ENCODE results near the gene ESAM.
A peak's percentile ranks its signal among the peaks of the same experiment; 100 is the strongest.

The ESAM gene

DNA sequence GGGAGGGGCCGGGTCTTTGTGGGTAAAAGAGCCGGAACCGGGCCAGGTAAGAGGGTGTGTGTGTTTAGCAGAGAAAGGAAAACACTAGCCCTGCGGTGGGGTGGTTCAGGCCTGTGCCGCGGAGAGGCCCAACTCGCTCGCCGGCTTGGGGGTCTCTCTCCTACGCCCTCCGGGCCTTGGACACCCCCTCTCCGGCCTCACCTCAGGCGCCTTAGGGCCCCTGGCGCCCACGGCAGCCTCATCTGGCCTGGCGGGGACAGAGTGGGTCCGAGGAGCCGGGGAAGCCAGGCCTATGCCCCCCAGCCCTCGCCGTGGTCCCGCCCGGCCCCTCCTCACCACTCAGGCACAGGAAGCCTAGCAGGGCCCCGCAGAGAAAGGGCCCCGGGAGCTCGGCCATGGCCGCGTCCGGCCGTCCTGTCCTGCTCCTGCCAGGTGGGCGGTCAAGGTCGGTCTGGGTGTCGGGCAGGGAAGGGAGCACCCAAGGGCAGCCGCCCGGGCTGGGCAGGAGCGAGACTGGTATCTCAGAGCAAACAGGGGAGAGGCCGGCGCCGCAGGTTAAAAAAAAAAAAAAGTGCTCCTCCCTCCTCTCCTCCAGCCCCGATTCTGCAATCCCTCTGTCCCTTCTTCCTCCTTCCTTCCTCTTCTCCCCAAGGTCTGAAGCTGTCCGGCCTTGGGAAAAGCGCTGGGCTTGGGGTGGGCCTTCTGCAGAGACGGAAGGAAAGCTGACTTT is 10.2 kb downstream of the ESAM start, which contains the start of gene VSIG2:
Gene VSIG2 (minus strand): TSS at position 515 of the 730 bp plus-strand sequence. CDS start 118 bp downstream, at position 397.
- DNase-seq (ENCODE audit: low read depth) = no peak

DNA sequence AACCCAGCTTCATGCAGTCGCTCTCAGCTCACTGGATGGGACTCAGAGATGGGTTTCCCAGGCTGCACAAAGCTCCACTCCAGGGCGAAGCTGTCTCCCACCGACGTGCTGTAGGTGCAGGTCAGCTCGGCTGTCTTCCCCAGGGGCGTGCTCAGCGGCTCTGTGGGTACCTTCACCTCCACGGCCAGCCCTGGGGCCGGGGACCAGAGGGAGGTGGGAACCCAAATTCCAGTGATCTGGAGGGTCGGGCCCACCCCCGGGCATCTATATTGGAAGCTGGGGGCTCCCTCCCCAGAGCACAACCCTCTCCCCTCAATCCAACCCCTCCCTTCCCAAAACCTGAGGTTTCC is 10.7 kb downstream of the ESAM start:
- DNase-seq (ENCODE audit: low read depth) = no peak

DNA sequence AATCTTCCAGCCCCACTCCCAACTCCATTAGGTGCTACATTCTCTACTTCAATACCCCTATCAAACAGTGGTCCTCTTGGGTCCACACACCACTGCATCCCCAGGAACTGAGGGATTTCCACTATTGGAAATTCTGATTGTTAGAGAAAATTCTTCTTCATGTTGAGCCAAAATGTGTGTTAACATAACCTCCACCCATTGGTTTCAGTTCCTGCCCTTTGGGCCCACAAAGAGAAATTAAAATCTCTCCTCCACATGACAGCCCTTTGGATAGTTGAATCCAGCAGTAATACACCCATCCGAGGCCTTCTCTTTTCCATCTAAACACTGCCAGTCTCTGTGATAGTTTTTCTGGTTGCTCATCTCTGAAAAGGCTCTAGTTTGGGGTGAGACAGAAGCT is 12.2 kb downstream of the ESAM start:
- DNase-seq (ENCODE audit: low read depth) = no peak

DNA sequence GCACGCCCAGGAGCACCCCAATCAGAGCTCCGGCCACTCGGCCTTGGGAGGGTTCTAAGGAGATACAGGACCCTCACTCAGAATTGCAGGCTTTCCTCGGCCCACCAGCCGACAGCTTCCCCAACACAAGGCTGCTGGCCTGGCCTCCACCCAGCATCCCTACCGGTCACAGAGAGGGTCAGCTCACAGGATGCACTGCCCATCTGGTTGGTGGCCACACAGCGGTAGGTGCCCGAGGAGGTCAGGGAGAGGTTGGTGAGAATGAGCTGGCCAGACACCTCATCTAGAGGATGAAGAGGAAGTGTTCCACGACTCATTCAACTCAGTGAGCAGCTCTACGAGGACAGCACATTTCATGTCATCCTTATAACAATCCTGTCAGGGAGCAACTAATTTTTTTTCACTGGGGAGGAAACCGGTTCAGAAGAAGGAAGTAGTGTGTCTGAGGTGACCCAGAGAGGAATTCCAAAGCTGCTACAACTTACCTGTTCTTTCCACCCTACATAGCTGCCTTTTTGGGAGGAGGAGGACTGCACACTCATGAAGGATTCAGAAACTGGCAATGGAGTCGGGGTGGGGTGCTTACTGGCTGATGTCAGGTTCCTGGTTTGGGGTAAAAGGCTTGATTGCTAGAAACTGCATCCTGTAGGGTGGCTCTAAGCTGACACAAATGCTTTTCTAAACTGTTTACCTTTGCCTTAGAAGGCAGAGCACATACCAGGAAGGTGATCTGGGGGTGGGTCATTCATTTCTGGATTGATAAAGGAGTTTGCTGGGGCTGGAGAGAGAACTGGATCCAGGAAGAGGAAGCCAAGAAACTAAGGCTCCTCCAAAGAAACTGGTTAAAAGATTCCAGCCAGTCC is 13.4 kb downstream of the ESAM start:
- no peak for DNase-seq (ENCODE audit: low read depth)

DNA sequence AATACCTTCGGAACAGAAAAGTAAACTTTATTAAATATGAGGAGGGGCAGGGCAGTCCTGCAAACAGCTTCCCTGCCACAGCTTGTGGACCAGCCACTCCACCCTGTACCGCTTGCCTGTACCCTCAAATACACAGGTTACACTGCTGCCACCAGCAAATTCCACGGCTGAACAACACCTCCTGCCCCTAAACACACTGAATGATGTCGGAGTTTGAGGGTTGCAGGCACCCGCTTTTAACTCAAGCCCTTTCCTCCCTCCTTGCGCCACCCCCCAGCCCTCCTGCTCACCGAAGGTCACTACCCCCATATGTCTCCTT is 14.0 kb downstream of the ESAM start:
- DNase-seq (ENCODE audit: low read depth) = no peak

DNA sequence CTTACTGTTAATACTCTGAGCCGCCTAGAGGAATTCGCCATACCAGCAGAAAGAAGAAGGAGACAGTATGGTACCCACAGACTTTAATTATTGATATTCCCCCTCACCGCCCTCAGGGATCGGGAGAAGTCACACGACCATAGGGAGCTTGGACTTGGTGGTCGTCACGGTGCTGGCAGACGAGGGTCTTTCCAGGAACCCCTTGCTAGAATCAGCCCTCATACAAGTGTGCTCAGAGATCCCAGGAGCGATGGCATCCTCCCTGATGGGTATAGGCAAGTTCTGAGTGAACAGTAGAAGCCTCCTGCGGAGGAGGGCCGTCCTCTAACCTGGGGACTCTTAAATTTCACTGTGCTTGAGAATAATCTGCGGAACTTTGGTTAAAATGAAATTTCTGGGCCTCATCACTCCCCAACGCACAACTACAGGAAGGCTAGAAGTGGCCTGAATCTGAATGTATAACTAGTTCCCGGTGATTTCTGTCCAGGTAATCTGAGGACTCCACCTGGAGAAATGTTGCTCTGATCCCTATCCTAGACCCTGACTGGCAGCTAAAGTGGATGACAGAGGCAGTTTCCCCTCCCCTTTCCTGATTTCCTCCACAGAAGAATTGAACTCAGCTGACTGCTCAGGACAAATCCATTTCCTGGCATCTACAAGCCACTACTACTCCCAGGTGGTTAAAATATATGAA is 14.5 kb downstream of the ESAM start:
- no peak for DNase-seq (ENCODE audit: low read depth)

DNA sequence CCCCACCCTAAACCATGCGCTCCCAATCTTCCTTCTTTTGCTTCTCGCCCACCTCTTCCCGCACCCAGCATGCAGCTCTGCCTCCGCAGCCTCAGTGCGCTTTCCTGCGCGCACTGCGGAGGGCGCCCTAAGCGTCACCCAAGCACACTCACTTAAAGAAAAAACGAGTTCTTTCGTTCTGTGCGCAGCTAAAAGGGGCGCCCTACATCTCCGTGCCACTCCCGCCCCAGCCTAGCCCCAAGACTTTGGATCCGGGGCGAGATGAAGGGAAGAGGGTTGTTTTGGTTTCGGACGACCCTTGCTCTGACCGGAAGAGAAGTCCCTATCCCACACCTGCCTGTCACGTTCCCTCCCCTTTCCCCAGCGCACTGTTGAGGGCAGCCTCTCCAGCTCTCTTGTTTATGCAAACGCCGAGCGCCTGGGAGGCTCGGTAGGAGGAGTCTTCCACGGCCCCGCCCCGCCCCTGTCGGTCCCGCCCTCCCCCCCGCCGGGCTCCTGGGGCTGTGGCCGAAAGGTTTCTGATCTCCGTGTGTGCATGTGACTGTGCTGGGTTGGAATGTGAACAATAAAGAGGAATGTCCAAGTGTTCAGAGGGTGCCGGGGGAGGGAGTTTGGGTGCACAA is 15.4 kb downstream of the ESAM start:
- peak; percentile 9 for DNase-seq (ENCODE audit: low read depth)

DNA sequence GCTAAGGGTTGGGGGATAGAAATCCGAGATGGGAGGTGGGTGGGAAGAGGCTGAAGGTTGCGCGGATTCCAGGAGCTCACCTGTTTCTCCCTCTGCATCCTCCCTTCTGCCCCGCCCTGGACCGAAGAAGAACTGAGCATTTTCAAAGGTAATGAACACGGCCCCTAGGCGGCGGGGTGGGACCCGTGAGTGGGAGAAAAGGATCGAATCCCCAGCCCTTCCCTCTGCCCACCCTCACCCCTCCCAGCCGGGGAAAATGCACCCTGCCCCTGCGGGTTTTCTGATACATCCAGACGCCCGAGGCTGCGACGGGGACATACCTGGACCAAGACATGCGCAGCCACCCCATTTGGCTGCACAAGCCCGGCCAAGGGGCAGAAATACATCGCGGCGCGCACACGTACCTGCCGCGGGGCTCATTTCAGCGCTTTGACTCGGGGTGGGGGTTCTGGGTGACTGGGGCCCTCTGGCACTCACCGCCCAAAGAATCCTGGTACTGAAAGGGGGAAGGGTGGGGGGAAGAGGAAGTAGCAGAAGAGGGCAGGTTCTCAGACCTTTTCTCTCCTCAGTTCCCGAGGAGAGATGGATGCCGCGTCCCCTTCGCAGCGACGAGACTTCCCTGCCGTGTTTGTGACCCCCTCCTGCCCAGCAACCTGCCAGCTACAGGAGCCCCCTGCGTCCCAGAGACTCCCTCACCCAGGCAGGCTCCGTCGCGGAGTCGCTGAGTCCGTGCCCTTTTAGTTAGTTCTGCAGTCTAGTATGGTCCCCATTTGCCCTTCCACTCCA is 16.1 kb downstream of the ESAM start:
- DNase-seq (ENCODE audit: low read depth) = no peak

DNA sequence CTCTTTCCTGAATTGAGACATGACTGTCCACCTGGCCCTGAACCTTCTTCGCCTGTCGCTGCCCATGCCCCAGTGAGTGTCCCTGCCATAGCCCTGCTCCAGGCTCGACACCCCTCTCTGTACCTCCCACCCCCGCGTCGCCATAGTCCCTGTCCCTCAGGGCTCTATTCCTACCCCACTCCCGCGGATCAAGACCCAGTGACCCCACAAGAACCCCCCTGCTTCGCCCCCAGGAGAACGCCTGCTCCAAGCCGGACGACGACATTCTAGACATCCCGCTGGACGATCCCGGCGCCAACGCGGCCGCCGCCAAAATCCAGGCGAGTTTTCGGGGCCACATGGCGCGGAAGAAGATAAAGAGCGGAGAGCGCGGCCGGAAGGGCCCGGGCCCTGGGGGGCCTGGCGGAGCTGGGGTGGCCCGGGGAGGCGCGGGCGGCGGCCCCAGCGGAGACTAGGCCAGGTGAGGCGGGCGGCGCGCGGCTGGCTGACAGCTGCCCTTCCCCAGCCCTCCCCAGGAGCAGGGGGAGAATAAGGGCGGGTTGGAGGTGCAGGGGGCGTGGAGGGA is 16.7 kb downstream of the ESAM start:
- no peak for DNase-seq (ENCODE audit: low read depth)

DNA sequence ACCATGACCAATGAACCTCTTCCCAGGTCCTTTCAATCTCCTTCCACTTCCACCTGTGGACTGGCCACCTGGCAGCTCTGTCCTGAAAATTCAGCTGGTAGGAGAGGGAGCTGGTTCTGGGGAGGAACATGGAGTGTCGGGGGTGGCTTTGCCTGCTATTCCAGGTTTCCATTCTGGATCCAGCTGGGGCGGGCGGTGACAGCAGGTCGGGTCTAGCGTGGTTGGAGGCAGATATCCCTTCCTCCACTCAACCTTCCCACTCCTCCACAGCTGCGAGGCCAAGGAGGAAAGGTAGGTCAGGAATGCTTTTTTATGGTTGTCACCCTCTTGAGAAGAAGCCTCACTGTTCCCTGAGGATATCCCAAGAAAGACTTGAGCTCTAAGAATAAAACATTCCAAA is 19.0 kb downstream of the ESAM start:
- no peak for DNase-seq (ENCODE audit: low read depth)

DNA sequence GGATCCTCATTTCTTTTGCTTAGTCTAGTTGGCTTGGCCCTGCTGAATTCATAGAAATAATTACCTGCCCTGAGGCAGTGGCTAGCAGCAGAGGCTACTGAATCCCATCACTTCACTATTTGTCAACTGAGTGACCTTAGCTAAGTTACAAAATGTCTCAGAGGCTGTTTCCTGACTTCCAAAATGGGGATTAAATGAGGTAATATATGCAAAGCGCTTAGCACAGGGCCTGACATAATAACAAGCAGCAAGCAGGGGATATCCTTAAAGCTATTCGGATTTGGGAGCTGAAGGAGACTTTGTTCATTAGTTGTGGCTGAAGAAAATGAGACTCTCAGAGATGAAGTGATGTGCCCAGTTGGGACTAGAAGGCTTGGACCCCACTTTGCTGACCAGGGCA is 19.5 kb downstream of the ESAM start:
- DNase-seq (ENCODE audit: low read depth) = no peak

DNA sequence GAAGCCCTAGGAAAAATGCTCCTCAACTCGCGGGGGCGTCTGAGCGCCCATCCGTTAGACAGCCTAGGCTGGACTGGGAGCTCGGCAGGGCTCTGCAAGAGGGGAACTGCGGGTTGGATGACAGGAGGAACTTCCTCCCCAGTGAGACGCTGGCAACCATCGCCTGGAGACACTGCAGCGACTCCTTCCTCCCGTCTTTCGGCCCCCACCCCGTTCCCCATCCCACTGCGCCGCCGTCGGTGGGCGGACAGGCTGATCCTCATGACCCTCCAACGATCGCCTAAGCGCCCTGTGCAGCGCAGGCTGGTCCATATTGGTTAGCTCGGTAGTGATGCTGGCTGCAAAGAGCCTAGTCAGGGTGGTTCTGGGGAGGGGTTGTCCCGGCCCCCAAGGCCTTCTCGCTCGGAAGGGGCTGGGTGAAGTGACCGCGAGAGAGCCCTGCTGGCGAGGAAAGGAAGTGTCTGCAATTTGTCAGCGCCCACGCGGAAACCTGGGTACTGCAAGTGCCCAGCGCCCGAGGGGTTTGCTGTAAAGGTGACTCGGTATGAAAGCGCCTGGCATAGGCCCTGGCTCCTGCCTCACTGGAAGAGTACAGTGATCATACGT is 21.7 kb downstream of the ESAM start:
- no peak for DNase-seq (ENCODE audit: low read depth)

DNA sequence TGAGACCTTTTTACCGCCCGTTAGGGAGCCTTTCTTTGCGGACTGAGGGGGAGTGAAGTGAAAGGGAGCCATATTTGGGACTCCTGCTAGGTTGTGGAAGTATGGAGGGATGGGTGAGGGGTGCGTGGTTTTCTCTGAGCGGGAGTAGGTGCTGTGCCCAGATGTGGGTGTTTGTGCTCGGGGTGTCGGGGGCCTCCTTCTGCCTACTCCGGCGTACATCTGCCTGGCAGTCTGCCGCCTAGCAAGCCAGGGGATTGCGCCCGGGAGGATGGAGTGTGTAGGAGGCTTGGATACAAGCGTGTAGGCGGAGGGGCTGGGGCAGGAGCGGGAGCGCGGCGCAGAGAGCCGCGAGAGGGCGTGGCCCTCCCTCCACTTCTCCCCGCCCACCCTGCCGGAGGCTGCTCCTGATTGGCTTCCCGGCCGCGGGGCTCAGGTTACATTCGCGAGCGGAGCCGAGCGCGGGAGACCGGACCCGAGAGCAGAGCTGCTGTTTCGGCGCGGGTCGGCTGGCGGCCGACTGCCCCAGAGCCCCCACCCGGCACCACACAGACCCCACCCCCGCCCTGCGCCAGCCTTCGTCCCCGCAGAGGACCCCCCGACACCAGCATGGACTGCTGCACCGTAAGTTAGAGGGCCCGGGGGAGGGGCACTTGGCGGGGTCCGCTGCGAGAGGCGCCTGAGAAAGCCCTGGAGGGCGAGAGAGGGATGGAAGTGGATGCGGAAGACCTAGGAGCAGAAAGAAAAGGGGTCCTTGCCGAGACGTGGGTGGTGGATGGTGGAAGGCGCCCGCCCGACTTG is 22.4 kb downstream of the ESAM start, which contains the start of gene NRGN:
Gene NRGN (plus strand): TSS at position 464 of the 798 bp plus-strand sequence. CDS start 143 bp downstream, at position 607.
- peak; percentile 74 for DNase-seq (ENCODE audit: low read depth)

DNA sequence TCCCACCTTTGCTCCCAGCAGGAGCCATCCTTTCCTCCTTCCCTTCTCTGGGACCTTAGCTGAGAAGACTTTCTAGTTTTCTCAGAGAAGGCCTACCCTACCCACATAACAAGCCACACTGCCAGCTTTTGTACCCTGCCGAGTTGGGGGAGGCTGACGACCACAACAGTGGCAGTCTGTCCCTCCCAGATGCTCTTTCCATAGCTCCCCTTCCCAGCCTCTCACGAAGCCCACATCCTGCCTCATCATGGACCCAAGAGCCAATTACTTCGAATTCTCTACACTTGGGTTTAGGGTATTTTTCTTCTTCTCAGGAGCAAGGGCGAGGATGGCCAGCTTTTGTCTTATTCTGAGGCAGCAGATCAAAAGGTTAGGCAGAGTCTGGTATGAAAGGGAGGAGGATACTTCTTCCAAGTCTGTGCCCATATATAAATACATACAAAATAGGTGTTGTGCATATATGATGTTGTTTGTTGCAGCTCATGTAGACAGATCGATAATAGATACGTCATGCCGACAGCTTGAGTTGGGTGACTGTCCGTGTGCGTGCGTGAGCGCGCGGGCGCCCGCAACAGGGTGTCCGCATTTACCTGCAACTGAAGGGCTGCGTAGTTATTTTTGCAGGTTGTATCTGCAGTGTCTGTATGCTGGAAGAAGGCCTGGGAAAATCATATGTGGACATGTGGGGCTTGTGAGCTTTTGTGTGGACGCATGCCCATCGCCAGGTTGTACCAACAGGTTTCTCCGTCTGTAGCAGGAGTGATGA is 23.2 kb downstream of the ESAM start:
- no peak for DNase-seq (ENCODE audit: low read depth)

DNA sequence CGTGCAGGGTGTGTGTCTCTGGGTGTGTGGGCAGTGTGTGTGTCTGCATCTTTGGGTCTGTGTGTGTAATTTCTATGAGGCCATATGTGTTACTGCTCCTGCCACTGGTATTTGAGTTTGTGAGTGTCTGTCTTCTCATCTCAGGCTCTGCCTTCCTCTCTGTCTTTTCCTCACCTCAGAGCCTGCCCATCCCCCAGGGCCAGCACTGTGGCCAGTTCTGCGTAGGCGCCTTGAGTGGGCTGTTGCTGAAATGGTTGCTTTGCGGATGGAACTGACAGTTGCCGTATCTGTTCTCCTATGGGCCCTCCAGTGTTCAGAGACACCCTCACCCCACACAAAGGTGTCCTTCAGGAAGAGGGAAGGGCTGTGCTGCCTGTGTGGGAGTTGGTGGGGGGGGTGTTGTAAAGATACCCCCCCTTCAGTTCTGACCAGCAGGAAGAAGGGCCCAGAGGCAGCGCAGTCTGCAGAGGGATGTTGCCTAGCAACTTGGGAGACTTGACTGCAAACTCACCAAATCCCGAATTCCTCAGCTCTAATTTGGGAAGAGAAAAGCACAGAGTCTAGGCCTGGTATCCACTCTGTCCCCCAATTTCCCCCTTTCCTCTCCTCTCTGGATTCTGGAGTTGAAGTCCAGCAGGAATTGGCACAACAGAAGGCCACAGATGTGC is 24.3 kb downstream of the ESAM start:
- no peak for DNase-seq (ENCODE audit: low read depth)

DNA sequence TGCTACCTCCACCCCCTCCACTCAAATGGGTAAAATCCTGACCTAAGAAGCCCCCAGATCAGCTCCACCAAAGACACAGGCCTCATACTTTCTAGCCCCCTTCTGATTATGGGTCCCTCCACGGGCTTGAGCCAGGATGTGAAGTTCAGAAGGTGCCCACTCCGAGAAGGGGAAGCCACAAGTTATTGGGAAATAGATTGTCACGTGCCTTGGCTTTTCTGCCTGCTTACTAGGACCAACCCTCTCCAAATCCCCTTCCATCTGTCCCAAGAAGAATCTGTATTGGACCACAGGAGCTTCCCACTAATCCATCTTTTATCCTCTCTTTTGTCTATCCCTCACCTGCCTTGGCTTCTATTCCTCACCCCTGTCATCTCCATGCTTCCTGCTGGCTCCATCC is 25.4 kb downstream of the ESAM start:
- no peak for DNase-seq (ENCODE audit: low read depth)

DNA sequence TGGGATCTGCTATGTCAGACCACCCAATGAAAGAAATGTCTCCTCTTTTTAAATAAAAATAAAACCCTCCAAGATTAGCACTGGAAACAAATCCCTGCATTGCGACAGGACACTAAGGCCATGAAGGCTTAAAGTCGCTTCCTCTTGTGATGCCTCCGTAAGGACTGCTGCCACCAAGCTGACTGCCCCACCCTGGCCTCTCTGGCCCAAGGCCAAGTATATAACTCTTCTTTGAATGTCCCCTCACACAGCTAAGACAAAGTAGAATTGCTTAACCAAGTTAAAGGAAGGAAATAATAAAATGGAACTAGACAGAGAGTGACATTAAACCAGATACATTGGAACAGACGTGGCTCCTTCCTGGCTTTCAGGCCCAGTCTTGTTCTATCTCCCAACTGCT is 29.9 kb downstream of the ESAM start:
- DNase-seq (ENCODE audit: low read depth) = no peak

DNA sequence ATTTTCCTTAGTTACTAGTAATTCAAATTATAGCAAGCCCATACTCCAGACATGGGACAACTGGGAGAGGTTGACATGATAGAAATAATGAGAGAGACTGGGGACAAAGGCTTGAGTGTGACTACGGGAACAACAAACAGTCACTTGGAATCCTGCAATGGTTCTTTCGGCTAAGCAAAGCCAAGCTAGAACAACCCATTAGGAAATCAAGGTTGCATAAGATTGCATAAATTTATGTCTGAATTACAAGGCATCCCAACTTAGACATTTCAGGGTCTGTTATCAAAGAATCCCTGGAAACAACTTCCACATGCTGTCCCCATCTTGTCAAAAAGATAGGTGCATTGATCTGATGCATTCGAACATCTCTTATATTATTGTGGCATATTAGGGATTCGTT is 32.5 kb downstream of the ESAM start:
- no peak for DNase-seq (ENCODE audit: low read depth)

DNA sequence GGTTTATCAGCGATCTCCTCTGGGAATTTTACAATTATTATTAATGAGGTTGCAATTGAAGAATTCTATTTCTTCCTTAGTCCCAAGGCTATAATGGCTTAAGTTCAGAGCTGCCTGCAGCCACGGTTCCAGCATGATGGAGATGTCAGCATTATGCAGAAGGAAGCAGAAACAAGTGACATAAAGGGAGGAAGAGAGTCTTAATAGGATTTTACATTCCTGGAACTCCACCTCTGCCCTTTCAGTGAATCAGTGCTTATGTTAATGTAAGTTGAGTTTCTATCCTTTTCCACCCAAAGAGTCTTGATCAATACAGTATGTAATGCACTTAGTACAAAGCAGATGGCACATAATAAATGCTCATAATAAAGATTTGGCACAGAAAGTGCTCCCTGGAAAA is 34.0 kb downstream of the ESAM start:
- DNase-seq (ENCODE audit: low read depth) = no peak
